ENCODE measurements around the gene PDZK1IP1. TPM values are rescaled to one million over a fixed set of nuclear protein-coding genes. Genes with fewer than 3 reads are reported as not detected.

PDZK1IP1 gene
- total RNA-seq, 1 donor from 2014 or later, result not detected

DNA sequence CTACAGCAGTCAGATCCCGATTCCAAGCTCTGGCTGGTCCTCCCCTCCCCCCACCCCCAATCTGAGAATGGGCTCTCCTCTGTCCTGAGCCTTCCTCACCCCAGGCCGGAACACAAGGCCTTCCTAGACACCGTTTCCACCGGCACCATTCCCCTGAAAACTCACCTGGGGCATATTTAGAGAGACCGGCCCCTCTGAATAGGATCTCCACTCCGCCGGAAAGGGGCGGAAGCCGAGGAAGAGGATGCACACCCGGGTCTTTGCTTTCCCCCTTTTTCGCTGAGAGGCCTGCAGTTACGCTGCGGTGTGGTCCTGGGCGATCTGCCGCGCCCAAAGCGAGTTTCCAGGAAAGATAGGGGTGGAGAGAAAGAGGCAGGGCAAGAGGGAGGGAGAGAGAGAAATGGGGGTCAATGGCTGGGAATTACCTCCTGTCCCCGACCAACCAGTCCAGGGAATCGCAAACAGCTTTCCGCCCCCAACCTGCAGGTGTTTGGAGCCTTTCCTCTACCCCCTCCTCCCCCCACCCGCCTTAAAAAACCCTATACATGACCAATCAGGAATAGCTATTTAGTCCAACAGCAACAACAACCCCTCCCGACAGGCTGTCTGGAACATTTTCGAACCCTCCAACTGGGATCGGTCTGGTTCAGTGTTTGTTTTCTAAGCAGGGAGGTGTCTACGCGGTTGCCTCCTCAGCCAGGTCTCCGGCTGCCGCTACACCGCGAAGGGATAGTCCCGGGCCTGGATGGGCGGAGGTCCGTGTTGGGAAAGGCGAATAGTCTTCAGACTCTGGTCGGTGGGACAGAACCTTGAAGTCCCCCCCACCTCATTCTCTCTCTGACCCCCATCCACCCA is 39.4 kb upstream of the PDZK1IP1 start:
- no peak for DNase-seq (ENCODE audit: low spot score in 2 of 2)
- Histone ChIP-seq H3K27me3 (peaks cover 48% of the 10 kb centered on the region), H3K4me3 (peak overlapping the region; percentile 4 to 33)

DNA sequence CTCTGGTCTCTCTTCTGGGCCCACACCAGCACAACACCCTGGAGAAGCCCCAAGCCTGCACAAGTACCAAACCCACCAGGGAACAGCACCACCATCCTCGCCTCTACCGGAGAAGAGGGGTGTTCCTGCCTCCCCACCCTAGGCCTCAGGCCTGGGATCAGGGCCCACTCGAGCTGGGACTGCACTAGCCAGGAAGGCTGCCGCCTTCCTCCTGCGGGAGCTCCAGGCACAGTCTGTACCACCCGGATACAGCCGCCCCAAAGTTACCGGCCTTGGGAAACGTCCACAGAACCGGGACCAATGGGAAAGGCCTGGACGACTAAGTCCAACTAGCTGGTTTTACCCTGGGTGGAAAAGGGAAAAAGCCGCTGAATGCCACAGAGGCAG is 38.8 kb upstream of the PDZK1IP1 start:
- intact Hi-C loops (cut with DNase I), result no loop called here
- Histone ChIP-seq H3K4me3 (no peak overlapping the region), H3K9me3 (no peaks in the 10 kb centered on the region), H3K36me3 (no peaks in the 10 kb centered on the region), H3K27ac (no peak overlapping the region), H3K27me3 (peaks cover 49% of the 10 kb centered on the region), H3K4me1 (peaks cover 17 to 24% of the 10 kb centered on the region in 2 donors)
- TF ChIP-seq, protein P1, sequence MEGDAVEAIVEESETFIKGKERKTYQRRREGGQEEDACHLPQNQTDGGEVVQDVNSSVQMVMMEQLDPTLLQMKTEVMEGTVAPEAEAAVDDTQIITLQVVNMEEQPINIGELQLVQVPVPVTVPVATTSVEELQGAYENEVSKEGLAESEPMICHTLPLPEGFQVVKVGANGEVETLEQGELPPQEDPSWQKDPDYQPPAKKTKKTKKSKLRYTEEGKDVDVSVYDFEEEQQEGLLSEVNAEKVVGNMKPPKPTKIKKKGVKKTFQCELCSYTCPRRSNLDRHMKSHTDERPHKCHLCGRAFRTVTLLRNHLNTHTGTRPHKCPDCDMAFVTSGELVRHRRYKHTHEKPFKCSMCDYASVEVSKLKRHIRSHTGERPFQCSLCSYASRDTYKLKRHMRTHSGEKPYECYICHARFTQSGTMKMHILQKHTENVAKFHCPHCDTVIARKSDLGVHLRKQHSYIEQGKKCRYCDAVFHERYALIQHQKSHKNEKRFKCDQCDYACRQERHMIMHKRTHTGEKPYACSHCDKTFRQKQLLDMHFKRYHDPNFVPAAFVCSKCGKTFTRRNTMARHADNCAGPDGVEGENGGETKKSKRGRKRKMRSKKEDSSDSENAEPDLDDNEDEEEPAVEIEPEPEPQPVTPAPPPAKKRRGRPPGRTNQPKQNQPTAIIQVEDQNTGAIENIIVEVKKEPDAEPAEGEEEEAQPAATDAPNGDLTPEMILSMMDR (IDR thresholded peaks at IDR 0.05), result no peak
- DNase-seq (ENCODE audit: low spot score in 2 of 2), result no peak

More for the DNA sequence above, 39.4 kb upstream of the PDZK1IP1 start:
- no peaks in the 10 kb centered on the region for H3K9me3 ChIP-seq
- peaks cover 17 to 24% of the 10 kb centered on the region in 2 donors for H3K4me1 ChIP-seq
- peak overlapping the region in 1 of 2 donors; percentile 33 for H3K27ac ChIP-seq
- no peaks in the 10 kb centered on the region for H3K36me3 ChIP-seq
- TF ChIP-seq, protein P1 (IDR thresholded peaks at IDR 0.05), result no peak
- intact Hi-C loops (cut with DNase I), result no loop called here

GRCh38 chr1:47227341-47228232 is 37.8 kb upstream of the PDZK1IP1 start:
- Histone ChIP-seq H3K9me3 (no peaks in the 10 kb centered on the region), H3K27ac (no peak overlapping the region), H3K27me3 (peaks cover 49% of the 10 kb centered on the region), H3K4me1 (peaks cover 17 to 24% of the 10 kb centered on the region in 2 donors), H3K36me3 (no peaks in the 10 kb centered on the region), H3K4me3 (no peak overlapping the region)
- DNase-seq (ENCODE audit: low spot score in 2 of 2), result no peak
- TF ChIP-seq, protein P1 (IDR thresholded peaks at IDR 0.05), result no peak
- intact Hi-C loops (cut with DNase I), result no loop called here

- peaks cover 17 to 23% of the 10 kb centered on the region in 2 donors for H3K4me1 ChIP-seq
- intact Hi-C loops (cut with DNase I), result no loop called here
These were observed 37.0 kb upstream of the PDZK1IP1 start for GRCh38 chr1:47226839-47227215.

DNA sequence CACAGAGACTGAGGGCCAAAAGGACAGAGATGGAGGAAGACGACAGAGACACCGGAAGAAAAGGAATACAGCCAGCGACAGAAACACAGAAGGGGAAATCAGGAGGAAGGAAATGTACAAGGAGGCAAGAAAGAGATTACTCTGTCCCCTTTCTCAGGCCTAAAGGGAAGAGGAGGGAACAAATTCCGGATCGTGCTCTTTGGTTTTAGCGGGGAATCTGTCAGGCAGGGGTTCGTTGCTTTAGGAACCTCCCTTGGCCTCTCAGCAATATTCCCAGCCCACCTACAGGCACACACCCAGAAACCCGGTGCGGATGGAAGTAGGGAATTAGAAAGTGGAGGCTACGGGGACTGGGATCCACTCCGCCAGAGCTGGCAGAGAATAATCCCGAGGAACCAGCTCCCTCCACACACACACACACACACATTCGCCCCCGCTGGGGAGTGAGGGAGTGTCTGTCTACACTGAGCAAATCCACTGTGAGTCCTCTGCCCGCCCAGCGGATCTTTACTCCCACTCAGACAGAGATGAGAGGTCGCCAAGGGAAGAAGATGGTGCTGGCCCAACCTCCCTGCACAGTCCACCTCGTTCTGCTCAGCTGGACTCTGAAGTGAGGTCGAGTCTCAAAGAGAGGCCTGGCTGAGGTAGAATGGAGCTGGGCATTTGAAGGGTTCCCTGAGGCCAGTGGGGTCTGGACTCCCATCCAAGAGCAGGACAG is 36.4 kb upstream of the PDZK1IP1 start:
- Histone ChIP-seq H3K27ac (no peak overlapping the region), H3K9me3 (no peaks in the 10 kb centered on the region), H3K4me1 (peaks cover 11 to 18% of the 10 kb centered on the region in 2 donors), H3K27me3 (peaks cover 44% of the 10 kb centered on the region), H3K36me3 (no peaks in the 10 kb centered on the region), H3K4me3 (peak overlapping the region; percentile 57 to 59)
- intact Hi-C loops (cut with DNase I), result no loop called here
- TF ChIP-seq, protein P1 (IDR thresholded peaks at IDR 0.05), result no peak
- no peak for DNase-seq (ENCODE audit: low spot score in 2 of 2)

More at GRCh38 chr1:47226839-47227215, 37.0 kb upstream of the PDZK1IP1 start:
- Histone ChIP-seq H3K4me3 (no peak overlapping the region), H3K27me3 (peaks cover 48% of the 10 kb centered on the region), H3K9me3 (no peaks in the 10 kb centered on the region), H3K36me3 (no peaks in the 10 kb centered on the region), H3K27ac (no peak overlapping the region)
- no peak for DNase-seq (ENCODE audit: low spot score in 2 of 2)
- TF ChIP-seq, protein P1 (IDR thresholded peaks at IDR 0.05), result no peak

All from ascending aorta (tissue), 2 donors.